Adrenal gland (tissue), 12 donors: ENCODE measurements around the gene USP7. TPM values are rescaled to one million over a fixed set of nuclear protein-coding genes. Genes with fewer than 3 reads are reported as not detected.
A peak's percentile ranks its signal among the peaks of the same experiment; 100 is the strongest.

ENCODE experiments used
- DNase-seq, 7 donors: peaks; one replicate each; pipeline ENCODE4 v3.0.0-alpha.2; 2019 to 2020
- H3K27ac ChIP-seq, 5 donors: fragments of 200-600 bp; sonication (generic) in 4 of 5; 1 replicate in 3 of 5; 2 replicates in 2 of 5; pipeline versions ENCODE4 v1.5.1 to v1.8.0; 2016 to 2020; ENCODE audit warnings: mild to moderate bottlenecking in 1 of 5
- H3K27me3 ChIP-seq: fragments of 200-600 bp; 2 replicates; pipeline ENCODE4 v1.8.0; 2021
- H3K36me3 ChIP-seq, 2 donors: fragments of 200-600 bp; replicated peaks in 1 of 2; 1 replicate in 1 of 2; 2 replicates in 1 of 2; pipeline versions ENCODE4 v1.5.1 to v1.8.0; 2018 to 2022
- H3K4me1 ChIP-seq, 2 donors: fragments of 200-600 bp; replicated peaks in 1 of 2; 1 replicate in 1 of 2; 2 replicates in 1 of 2; pipeline versions ENCODE4 v1.5.1 to v1.8.0; 2018 to 2021
- H3K4me3 ChIP-seq, 4 donors: fragments of 200-600 bp; sonication (generic) in 3 of 4; one replicate each; pipeline ENCODE4 v1.5.1; 2016 to 2018
- H3K9me3 ChIP-seq, 3 donors: fragments of 200-600 bp; sonication (generic) in 1 of 3; replicated peaks in 1 of 3; 1 replicate in 2 of 3; 2 replicates in 1 of 3; pipeline versions ENCODE4 v1.5.1 to v1.8.0; 2016 to 2021
- POLR2A ChIP-seq, 2 donors: fragments of 450-650 bp; IDR thresholded peaks; one replicate each; pipeline ENCODE4 v1.6.1; 2017; ENCODE audit warnings: antibody characterized with exemption in 2 of 2, mild to moderate bottlenecking in 2 of 2, moderate library complexity in 1 of 2
- WGBS, 4 donors: extraction: QIAGEN DNeasy Blood & Tissue Kit in 2 of 4; methylation state at CpG; one replicate each; pipeline versions ENCODE4 v1.1.5 to v1.1.7; 2013 to 2017; 5-methylcytosine and 5-hydroxymethylcytosine counted together
- intact Hi-C, 2 donors: fragments of 100-400 bp; cut with DNase I; formaldehyde crosslinking; loops; one replicate each; pipeline versions ENCODE4 v1.14.1 to v1.15.0; 2022 to 2023
- polyA plus RNA-seq, 3 donors: library from polyadenylated mRNA; stranded (reverse); fragments of 200-250 nt in 2 of 3; fragments of 350-450 nt in 1 of 3; fragmentation: Illumina TruSeq in 1 of 3; extraction: RNeasy Lipid Tissue Mini Kit (QIAGEN cat#74804) in 1 of 3; gene quantifications; one replicate each; pipeline ENCODE4 v1.2.3, GENCODE V29; 2013 to 2014
- total RNA-seq, 9 donors: library from RNA; depleted of rRNA in 4 of 9; stranded (reverse); fragments of >200 nt in 4 of 9; fragments of 120-200 nt in 1 of 9; fragmentation: NEBNext Ultra II Directional in 1 of 9; extraction: Animal tissue kit (Norgen Biotek cat#: 25700) in 1 of 9; gene quantifications; one replicate each; pipeline versions ENCODE4 v1.1.0 to v1.2.4, GENCODE V29; 2013 to 2023
- TF ChIP-seq, protein P1 (sequence below), 6 experiments: fragments of 450-650 bp in 4 of 6; fragments of 200-600 bp in 2 of 6; sonication (generic) in 1 of 6; IDR thresholded peaks; 1 replicate in 5 of 6; 2 replicates in 1 of 6; pipeline versions ENCODE4 v1.5.1 to v1.8.0; 2016 to 2021; ENCODE audit warnings: antibody characterized with exemption in 6 of 6, mild to moderate bottlenecking in 2 of 6, moderate library complexity in 1 of 6
- donor health status: healthy with polysubstance abuse.
- donor health status: Bipolar disorder and iron deficiency.
- donor health status: DM: yes; HTN: yes; CAD: no.
- donor health status: DM: no; HTN: no; CAD: no.
- donor health status: DM: no; HTN: no; CAD: no.
- donor health status: DM: yes; HTN: yes; CAD: no.

USP7 gene
- total and polyA plus RNA-seq, 12 donors, result 23.7 to 121 (median 68.2) TPM

DNA sequence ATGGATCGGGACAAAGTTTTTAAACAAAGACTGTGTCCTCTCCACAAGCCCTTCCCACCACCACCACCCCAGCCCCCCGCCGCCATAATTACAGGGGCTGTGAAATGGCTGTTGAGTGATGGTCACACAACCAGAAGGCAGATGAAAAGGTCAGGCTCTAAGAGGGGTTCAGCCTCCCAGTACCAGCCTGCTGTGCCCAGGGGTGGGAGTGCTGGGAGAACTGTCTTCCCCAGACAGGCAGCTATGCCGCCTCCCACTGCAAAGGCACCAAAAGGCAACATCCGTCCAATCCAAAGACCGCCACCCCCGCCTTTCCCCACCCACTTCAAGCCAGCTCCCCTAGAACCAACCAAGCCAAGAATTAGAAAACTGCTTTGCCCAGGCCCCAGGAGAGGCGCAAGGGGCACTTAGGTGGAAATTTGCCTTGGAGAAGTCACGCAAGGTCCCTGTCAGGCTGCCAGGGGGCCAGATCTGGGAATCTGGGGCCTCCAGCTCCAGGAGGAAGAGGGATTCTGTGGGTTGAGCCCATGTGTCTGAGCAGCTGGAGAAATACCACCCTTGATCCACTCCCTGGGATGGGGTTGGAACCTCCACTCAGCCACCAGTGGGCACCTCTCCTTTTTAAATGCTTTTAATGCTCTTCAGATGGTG, 109.3 kb downstream of the USP7 start:
- DNase-seq, result peak in 1 of 7 donors; percentile 11
- Histone ChIP-seq H3K4me1 (peaks cover 18 to 28% of the 10 kb centered on the region in 2 donors), H3K27ac (peak overlapping the region in 2 of 5 donors; percentile 26 to 46), H3K36me3 (peaks cover 0 to 66% of the 10 kb centered on the region in 2 donors), H3K9me3 (no peaks in the 10 kb centered on the region), H3K27me3 (no peaks in the 10 kb centered on the region), H3K4me3 (no peak overlapping the region)
- intact Hi-C loops, result no loop called here
- TF ChIP-seq POLR2A (IDR thresholded peaks at IDR 0.05), result no peak
- TF ChIP-seq, protein P1, sequence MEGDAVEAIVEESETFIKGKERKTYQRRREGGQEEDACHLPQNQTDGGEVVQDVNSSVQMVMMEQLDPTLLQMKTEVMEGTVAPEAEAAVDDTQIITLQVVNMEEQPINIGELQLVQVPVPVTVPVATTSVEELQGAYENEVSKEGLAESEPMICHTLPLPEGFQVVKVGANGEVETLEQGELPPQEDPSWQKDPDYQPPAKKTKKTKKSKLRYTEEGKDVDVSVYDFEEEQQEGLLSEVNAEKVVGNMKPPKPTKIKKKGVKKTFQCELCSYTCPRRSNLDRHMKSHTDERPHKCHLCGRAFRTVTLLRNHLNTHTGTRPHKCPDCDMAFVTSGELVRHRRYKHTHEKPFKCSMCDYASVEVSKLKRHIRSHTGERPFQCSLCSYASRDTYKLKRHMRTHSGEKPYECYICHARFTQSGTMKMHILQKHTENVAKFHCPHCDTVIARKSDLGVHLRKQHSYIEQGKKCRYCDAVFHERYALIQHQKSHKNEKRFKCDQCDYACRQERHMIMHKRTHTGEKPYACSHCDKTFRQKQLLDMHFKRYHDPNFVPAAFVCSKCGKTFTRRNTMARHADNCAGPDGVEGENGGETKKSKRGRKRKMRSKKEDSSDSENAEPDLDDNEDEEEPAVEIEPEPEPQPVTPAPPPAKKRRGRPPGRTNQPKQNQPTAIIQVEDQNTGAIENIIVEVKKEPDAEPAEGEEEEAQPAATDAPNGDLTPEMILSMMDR (IDR thresholded peaks at IDR 0.05), result no peak
- WGBS, 4 donors, result 87 to 96% (median 89%) methylated on average over 7 to 9 of the region's 9 CpGs

GRCh38 chr16:8853611-8854010, 110.1 kb downstream of the USP7 start:
- WGBS, 4 donors, result 90 to 94% (median 92%) methylated on average over 7 of the region's 7 CpGs
- DNase-seq, result peak in 1 of 7 donors; percentile 15
- intact Hi-C loops, result no loop called here
- H3K4me3 ChIP-seq, result no peak overlapping the region
- H3K27me3 ChIP-seq, result no peaks in the 10 kb centered on the region
- peak overlapping the region in 2 of 5 donors; percentile 23 to 87 for H3K27ac ChIP-seq
- H3K4me1 ChIP-seq, result peaks cover 18 to 27% of the 10 kb centered on the region in 2 donors
- H3K36me3 ChIP-seq, result peaks cover 0 to 66% of the 10 kb centered on the region in 2 donors
- H3K9me3 ChIP-seq, result no peaks in the 10 kb centered on the region
- TF ChIP-seq POLR2A (IDR thresholded peaks at IDR 0.05), result no peak
- TF ChIP-seq, protein P1 (IDR thresholded peaks at IDR 0.05), result no peak

- WGBS, 4 donors, result 55 to 72% (median 65%) methylated on average over 7 of the region's 7 CpGs
- peak in 3 of 7 donors; percentile 53 to 58 (median 54) for DNase-seq
- Histone ChIP-seq H3K27me3 (no peaks in the 10 kb centered on the region), H3K4me1 (peaks cover 18 to 27% of the 10 kb centered on the region in 2 donors), H3K27ac (peak overlapping the region in 2 of 5 donors; percentile 23 to 87), H3K4me3 (no peak overlapping the region), H3K36me3 (peaks cover 0 to 64% of the 10 kb centered on the region in 2 donors), H3K9me3 (no peaks in the 10 kb centered on the region)
- TF ChIP-seq POLR2A (IDR thresholded peaks at IDR 0.05), result no peak
- TF ChIP-seq, protein P1 (IDR thresholded peaks at IDR 0.05), result no peak
- intact Hi-C loops, result no loop called here
Measured at GRCh38 chr16:8853150-8853549, 110.6 kb downstream of the USP7 start.

DNA sequence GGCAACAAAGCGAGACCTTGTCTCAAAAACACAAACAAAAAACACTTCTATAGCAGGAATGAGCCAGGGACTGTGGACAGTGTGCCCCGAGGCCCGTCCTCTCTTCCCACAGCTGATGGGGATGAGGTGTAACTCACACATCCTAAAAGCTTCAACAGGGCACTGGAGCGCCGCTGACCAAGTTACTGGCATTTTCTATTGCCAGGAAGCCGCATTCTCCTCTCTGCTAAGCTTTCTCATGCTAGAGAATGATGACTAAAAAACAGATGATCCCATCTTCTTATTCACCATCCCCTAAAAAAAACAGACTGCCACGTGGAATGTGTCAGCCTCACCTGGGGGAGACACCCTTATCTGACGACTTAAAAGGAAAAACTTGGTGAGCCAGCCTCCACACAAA, 111.2 kb downstream of the USP7 start:
- H3K27ac ChIP-seq, result peak overlapping the region in 2 of 5 donors; percentile 23 to 87
- peak in 1 of 7 donors; percentile 16 for DNase-seq
- intact Hi-C loops, result no loop called here
- peaks cover 0 to 66% of the 10 kb centered on the region in 2 donors for H3K36me3 ChIP-seq
- no peak for TF ChIP-seq POLR2A (IDR thresholded peaks at IDR 0.05)
- TF ChIP-seq, protein P1 (IDR thresholded peaks at IDR 0.05), result no peak
- no peak overlapping the region for H3K4me3 ChIP-seq
- no peaks in the 10 kb centered on the region for H3K9me3 ChIP-seq
- WGBS, 4 donors, result 77 to 82% (median 77%) methylated on average over 8 of the region's 8 CpGs
- no peaks in the 10 kb centered on the region for H3K27me3 ChIP-seq
- H3K4me1 ChIP-seq, result peaks cover 18 to 27% of the 10 kb centered on the region in 2 donors
